IPS DF 4.7 (cell line): Measurements from ENCODE around the gene SERPING1.
"Not testable (repeated sequence)": the region's sequence is repeated elsewhere in the genome, so short reads cannot be mapped to it uniquely, and the experiment has no call there.

Source experiments
- DNase-seq: peaks from one replicate; pipeline ENCODE4 v3.0.0-alpha.2; 2013; ENCODE audit warnings: low spot score; ENCODE audit errors: extremely low read depth

Gene SERPING1

GRCh38 chr11:57652230-57652629 lies 54.7 kb downstream of the SERPING1 start:
- not testable (repeated sequence) for DNase-seq

- no peak for DNase-seq
These were observed 55.2 kb downstream of the SERPING1 start for GRCh38 chr11:57652662-57653061.

GRCh38 chr11:57653163-57653562 lies 55.7 kb downstream of the SERPING1 start:
- no peak for DNase-seq

- no peak for DNase-seq
These were observed 59.4 kb downstream of the SERPING1 start for GRCh38 chr11:57656885-57657193.

GRCh38 chr11:57657194-57658022 lies 59.9 kb downstream of the SERPING1 start, which contains the start of gene CLP1:
Gene CLP1 (plus strand): TSS chr11:57657762. CDS start chr11:57659477, 1,715 bp downstream.
- peak; percentile 96 for DNase-seq

- DNase-seq: no peak
These were observed 60.5 kb downstream of the SERPING1 start for GRCh38 chr11:57658023-57658361.

GRCh38 chr11:57659669-57660068 lies 62.2 kb downstream of the SERPING1 start:
- DNase-seq: no peak

GRCh38 chr11:57662893-57663292 lies 65.4 kb downstream of the SERPING1 start:
- DNase-seq: no peak

- no peak for DNase-seq
These were observed 66.5 kb downstream of the SERPING1 start for GRCh38 chr11:57663975-57664374.
